ENCODE results near the gene C17orf107.
A peak's percentile ranks its signal among the peaks of the same experiment; 100 is the strongest.
"Not testable (repeated sequence)": the region's sequence is repeated elsewhere in the genome, so short reads cannot be mapped to it uniquely, and the experiment has no call there.

The C17orf107 gene

DNA sequence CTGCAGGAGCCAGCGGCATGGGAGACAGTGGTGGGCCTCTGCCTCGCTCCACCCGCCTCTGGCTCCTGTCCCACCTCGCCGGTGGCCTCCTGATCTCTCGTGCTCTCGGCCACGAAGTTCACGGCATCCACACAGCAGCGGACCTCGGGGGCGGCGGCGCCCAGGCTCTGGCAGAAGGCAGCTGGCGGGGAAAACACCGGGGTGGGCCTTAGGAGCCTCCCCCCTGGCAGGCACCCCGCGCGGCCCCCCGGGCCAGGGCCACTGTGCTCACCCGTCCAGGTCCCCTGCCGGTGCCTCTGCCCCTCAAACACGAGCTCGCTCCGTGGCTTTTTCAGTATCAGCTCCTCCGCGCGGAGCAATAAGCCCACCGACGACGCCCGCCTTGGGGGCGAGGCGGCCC is 409 bp upstream of the C17orf107 start:
- DNase-seq (ENCODE audit: extremely low read depth in 1 of 2, low read depth in 1 of 2), result no peak

DNA sequence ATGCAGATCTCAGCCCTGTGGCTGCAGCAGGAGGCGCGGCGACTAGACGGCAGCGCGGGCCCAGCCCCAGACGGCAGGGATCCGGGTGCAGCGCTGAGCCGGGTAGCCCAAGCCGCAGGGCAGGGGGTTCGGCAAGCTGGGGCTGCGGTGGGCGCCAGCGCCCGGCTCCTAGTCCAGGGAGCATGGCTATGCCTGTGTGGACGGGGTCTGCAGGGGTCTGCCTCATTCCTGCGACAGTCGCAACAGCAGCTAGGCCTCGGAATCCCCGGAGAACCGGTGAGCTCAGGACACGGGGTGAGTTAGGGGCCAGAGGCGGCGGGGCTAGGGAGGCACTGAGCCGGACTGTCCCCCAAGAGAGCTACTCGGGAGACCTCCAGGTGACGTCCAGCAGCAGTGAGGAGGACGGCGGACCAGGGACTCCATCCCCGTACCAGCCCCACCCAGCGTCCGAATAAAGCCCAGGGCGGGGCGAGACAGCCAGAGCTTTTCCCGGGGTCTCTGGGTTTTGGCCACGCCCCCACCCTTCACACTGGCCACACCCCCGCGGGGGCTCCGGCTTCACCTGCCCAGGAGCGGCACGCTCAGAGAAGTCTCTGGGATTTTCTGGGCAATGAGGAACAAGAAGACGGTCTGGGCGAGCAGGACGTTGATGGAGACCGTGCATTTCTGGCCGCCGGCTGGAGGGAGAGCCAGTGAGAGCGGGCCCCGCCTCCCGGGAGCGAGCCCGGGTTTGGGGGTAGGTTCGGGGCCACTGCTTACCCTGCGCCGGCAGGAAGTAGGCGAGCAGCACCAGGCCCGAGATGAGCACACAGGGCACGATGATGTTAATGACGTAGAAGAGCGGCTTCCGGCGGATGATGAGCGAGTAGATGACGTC is 1.1 kb downstream of the C17orf107 start:
- DNase-seq (ENCODE audit: extremely low read depth in 1 of 2, low read depth in 1 of 2), result no peak

DNA sequence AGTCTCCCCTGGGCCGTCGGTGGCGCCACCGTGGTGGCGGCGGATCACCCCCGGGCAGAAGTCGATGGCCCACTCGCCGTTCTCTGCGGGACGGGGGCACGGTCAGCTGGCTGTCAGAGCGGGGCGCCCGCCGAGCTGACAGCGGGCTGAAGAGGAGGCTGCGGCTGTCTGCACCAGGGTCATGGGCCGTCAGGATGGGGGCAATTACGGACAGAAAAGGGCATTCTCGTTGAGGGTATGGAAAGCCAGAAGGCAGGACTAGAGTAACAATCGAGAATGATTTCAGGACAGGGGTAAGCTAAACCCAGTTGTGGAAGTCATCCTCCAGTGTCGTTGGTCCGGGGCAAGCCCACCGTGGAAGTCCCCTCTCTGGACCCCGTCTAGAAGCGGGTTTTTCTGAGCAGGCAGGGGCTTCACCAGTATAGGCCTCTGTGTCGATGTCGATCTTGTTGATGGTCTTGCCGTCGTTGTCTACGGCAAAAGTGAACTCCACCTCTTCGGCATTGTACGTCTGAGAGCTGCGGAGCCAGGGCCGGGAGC is 1.8 kb downstream of the C17orf107 start:
- DNase-seq (ENCODE audit: extremely low read depth in 1 of 2, low read depth in 1 of 2), result no peak

DNA sequence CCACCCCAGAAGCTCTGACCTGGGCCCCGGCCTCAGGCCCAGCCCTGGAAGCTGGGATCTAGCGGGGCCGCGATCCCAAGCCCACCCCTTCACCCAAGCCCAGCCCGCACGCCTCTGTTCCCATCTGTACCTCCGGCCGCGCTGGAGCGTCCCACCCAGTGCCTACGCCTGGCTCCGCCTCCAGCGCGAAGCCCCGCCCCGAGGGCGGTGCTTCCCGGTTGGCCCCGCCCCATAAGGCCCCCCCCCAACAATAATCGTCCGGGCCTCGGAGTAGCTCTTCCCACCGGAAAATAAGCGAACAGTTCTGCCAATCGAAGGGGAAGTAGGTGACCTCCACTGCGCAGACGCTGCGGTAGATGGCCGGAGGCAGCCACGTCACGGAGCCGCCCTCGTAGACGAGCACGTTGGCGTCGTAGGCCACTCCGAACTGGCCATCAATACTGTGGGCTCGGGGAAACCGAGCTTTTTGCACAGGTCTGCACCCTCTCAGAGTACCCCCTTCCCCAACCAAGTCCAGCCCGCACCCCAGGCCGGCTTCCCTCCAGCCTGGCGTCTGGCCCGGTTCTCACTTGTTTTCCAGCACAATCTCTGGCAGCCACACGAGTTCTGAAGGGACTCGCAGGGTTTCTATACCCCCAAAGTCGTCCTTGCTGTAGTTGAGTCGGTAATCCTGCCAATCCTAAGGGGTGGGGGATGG is 2.5 kb downstream of the C17orf107 start:
- no peak for DNase-seq (ENCODE audit: extremely low read depth in 1 of 2, low read depth in 1 of 2)

DNA sequence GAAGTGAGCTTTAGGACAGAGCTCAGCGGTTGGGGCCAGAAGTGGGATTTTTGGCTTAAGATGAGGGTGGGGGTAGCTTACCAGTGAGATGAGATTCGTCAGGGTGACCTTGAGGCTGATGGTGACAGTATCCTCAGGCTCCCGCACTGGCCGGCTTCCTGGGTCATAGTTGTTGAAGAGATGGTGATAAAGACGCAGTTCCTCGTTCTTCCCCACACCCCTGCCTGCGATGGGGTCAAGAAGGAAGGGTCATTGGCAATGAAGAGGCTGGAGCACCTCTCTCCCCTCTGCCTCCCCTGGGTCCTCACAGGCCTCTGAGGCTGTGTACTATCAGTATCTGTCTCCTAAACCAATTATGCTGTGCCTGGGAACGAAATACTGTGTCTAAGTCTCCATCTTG is 3.2 kb downstream of the C17orf107 start:
- DNase-seq (ENCODE audit: extremely low read depth in 1 of 2, low read depth in 1 of 2), result no peak

DNA sequence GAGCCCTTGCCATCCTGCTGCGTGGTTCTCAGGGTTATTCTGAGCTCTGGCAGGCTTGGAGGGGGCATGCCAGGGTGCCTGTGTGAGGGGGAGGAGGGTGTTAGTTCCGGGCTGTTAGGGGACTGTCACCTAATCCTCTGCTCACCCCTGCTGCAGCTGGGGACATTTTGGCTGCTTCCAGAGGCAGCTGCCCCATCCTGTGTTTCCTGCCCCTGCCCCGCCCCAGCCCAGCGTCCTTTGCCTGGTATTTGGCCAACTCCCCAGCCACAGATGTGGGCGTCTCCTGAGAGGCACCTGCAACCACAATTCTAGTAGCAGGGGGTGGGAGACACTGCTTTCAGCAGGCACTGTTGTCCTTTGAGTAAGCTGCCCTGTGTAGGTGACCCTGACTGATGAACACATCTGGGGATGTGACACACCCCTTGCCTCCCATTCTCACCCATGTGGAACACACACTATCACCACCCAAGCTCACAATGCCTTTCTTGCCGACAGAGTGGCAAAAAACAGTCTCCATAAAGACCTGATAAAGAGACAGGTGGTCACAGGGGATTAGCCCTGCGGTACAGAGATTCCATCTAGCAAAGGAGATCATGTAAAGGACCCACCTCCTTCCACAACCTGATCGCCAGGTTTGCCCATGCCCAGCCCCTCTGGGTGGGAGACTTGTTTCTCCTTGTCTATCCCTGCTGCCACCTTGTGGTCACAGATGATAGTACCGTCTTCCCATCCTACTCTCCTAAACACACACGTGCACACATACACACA is 3.9 kb downstream of the C17orf107 start, which contains the start of gene CHRNE:
TSS of gene CHRNE (minus strand) at position 48 of the 768 bp plus-strand sequence. CDS start at position 13, 35 bp downstream.
- peak in 1 of 2 donors; percentile 72 for DNase-seq (ENCODE audit: extremely low read depth in 1 of 2, low read depth in 1 of 2)

DNA sequence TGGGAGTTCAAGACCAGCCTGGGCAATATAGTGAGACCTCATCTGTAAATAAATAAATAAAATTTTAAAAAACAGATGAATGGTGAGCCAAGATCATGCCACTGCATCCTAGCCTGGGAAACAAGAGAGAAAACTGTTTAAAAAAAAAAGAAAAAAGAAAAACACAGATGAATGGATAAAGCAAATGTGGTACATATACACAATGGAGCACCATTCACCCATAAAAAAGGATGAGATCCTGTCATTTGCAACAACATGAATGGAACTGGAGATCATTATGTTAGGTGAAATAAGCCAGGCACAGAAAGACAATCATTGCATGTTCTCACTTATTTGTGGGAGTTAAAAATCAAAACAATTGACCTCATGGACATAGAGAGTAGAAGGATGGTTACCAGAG is 7.3 kb downstream of the C17orf107 start:
- not testable (repeated sequence) for DNase-seq (ENCODE audit: extremely low read depth in 1 of 2, low read depth in 1 of 2)

DNA sequence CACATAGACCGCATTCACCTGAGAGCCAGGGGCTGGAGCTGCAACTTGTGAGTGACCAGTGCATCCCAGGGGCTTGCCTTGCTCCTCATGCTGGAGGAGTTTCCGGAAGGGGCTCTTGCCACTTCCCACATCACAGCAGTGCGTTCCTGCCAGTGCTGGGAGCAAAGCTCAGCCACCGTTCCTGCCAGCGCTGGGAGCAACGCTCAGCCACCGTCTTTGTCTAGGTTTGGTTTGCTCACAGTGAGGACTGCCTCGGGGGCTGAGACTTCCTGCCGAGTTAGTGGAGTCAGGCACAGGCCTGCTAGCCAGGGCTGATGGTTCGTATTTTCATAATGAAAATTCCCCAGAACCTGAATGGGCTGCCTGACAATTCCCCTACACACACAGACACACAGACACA is 9.0 kb downstream of the C17orf107 start:
- DNase-seq (ENCODE audit: extremely low read depth in 1 of 2, low read depth in 1 of 2), result no peak

DNA sequence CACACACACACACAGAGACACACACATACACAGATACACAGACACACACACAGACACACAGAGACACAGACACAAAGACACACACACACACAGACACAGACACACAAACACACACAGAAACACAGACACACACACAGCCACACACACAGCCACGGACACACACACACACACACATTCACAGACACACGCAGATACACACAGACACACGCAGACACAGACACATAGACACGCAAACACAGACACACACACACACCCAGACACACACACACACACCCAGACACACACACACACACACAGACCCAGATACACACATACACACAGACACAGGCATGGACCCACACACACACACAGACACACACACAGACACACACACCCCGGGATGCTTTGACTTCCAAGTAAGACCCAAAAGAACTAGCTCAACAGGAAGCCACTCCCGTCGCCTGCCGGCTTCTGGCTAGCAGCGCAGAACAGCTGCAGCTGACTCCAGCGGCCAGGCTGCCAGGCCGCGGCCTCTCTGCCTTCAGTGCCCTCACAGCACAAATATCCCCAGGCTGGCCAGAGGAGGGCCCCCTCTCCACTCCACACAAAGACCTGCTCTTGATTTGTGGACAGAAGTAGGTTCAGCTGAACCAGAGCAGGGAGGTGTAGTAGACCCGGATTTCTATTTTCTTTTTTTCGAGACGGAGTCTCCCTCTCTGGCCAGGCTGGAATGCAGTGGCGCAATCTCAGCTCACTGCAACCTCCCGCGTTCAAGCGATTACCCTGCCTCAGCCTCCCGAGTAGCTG is 9.6 kb downstream of the C17orf107 start:
- DNase-seq (ENCODE audit: extremely low read depth in 1 of 2, low read depth in 1 of 2), result peak; percentile 46 to 70

DNA sequence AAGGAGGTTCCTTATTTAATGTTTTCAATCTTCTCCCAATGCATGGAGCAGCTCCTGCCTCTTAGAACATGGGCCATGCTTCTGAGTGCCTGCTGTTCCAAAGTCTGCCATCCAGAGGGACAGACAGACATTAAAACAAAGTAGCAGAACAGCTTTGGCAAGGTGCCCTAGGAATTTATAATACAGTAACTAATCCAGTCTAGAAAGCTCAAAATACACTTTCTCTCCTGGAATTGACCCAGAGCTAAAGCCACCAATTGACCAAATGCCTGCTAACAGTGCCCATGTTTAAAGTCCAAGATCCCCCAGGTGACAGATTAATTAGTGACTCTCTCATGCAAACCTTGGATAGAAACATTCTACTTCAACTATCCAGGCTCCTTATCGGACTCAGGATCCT is 14.7 kb downstream of the C17orf107 start:
- DNase-seq (ENCODE audit: extremely low read depth in 1 of 2, low read depth in 1 of 2), result no peak

DNA sequence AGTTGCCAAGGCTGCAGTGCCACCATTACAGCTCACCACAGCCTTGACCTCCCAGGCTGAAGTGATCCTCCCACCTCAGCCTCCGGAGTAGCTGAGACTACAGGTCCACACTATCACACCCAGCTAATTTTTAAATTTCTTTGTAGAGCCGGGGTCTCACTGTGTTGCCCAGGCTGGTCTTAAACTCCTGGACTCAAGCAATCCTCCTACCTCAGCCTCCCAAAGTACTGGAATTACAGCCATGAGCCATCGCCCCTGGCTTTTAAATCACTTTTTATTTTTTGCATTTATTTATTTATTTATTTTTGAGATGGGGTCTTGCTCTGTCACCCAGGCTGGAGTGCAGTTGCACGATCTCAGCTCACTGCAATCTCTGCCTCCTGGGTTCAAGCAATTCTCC is 15.2 kb downstream of the C17orf107 start:
- DNase-seq (ENCODE audit: extremely low read depth in 1 of 2, low read depth in 1 of 2), result not testable (repeated sequence)

DNA sequence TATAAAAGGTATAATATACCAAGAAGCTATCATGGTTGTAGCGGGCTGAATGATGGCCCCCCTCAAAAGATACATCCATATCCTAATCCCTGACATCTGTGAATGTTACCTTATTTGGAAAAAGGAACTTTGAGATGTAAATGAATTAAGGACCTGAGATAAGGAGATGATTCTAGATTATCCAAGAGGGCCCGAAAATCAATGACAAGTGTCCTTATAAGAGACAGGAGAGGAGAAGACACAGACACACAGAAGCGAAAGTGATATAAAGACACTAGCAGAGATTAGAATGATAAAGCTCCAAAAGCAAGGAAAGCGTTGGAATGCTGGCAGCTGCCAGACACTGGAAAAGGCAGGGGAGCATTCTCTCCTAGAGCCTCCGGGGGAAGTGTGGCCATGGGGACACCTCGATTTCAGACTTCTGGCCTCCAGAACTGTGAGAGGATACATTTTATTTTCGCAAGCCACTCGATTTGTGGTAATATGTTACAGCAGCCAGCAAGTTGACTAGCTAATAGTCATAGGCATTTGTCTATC is 20.2 kb downstream of the C17orf107 start:
- no peak for DNase-seq (ENCODE audit: extremely low read depth in 1 of 2, low read depth in 1 of 2)

DNA sequence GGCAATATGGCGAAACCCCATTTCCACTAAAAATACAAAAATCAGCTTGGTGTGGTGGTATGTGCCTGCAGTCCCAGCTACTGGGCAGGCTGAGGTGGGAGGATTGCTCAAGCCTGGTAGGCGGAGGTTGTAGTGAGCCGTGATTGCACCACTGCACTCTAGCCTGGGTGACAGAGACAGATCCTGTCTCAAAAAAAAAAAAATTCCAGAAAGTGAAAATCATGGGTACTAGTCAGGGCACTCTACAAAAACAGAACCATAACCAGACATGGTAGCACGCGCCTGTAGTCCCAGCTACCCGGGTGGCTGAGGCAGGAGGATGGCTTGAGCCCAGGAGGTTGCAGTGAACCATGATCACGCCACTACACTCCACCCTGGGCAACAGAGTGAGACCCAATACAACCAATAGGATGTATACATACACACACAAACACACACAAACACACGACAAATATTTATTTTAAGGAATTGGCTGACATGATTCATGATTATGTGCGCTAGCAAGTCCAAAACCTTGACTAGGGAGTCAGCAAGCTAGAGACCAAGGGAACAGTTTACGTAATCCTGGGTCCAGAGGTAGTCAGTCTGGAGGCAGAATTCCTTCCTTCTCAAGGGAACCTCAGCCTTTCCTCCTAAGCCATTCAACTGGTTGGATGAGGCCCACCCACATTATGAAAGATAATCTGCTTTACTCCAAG is 21.2 kb downstream of the C17orf107 start:
- no peak for DNase-seq (ENCODE audit: extremely low read depth in 1 of 2, low read depth in 1 of 2)

DNA sequence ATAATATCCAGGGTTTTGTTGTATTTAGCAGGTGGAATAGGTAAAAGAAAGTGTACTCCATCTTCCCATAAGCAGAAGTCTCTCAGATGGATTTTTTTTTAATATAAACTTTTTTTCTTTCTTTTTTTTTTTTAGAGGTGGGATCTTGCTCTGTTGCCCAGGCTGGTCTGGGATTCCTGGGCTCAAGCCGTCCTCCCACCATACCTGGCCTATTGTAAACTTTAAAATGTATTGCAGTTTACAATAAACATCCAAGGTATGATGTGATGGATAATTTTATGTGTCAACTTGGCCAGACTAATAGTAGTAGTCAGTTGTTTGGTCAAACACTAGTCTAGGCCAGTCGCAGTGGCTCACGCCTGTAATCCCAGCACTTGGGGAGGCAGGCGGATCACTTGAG is 22.0 kb downstream of the C17orf107 start:
- DNase-seq (ENCODE audit: extremely low read depth in 1 of 2, low read depth in 1 of 2), result no peak

DNA sequence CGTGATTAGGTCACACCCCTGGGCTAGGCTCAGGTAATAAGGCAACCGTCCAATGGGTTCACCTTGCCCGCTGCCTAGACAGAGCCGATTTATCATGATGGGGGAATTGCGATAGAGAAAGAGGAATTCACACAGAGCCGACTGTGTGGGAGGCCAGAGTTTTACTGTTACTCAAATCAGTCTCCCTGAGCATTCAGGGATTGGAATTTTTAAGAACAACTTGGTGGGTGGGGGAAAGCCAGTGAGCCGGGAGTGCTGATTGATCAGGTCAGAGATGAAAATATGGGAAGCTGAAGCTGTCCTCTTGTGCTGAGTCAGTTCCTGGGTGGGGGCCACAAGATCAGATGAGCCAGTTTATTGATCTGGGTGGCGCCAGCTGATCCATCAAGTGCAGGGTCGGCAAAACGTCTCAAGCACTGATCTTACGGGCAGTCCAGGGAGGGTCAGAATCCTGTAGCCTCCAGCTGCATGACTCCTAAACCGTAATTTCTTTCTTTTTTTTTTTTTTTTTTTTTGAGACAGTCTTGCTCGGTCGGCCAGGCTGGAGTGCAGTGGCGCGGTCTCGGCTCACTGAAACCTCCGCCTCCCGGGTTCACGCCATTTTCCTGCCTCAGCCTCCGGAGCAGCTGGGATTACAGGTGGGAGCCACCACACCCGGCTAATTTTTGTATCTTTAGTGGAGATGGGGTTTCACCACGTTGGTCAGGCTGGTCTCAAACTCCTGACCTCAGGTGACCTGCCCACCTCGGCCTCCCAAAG is 27.4 kb downstream of the C17orf107 start:
- not testable (repeated sequence) for DNase-seq (ENCODE audit: extremely low read depth in 1 of 2, low read depth in 1 of 2)

DNA sequence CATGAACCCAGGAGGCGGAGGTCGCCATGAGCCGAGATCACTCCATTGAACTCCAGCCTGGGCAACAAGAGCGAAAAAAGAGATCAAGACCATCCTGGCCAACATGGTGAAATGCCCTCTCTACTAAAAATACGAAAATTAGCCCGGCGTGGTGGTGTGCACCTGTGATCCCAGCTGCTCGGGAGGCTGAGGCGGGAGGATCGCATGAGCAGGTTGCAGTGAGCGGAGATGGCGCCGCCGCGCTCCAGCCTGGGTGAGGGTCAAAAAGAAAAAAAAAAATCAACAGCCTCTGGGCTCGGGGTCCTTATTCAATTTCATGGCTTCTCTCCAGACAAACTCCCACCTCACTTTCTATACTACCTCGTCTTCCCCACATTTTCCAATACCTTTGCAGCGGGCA is 29.5 kb downstream of the C17orf107 start:
- no peak for DNase-seq (ENCODE audit: extremely low read depth in 1 of 2, low read depth in 1 of 2)

DNA sequence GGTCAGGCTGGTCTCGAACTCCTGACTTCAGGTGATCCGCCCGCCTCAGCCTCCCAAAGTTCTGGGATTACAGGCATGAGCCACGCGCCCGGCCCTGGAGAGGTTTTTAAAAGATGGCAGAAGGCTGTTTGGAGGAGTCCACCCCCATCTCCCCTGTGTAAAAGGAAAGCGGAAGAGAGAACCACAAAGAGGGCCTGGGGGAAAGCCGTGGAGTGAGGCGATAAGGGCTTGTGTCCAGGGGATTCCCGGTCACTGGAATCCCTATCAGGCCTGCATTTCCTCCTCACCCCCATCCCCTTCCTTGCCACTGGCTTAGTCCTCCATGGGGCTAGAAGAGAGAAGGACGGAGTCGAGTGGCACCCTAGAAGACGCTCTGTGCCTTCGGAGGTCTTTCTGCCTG is 32.6 kb downstream of the C17orf107 start, which contains the start of gene GP1BA:
TSS of gene GP1BA (plus strand) at position 315 of the 400 bp plus-strand sequence. CDS start 328 bp downstream, outside the sequence.
- DNase-seq (ENCODE audit: extremely low read depth in 1 of 2, low read depth in 1 of 2), result no peak

DNA sequence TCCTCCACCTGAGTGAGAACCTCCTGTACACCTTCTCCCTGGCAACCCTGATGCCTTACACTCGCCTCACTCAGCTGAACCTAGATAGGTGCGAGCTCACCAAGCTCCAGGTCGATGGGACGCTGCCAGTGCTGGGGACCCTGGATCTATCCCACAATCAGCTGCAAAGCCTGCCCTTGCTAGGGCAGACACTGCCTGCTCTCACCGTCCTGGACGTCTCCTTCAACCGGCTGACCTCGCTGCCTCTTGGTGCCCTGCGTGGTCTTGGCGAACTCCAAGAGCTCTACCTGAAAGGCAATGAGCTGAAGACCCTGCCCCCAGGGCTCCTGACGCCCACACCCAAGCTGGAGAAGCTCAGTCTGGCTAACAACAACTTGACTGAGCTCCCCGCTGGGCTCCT is 33.4 kb downstream of the C17orf107 start:
- DNase-seq (ENCODE audit: extremely low read depth in 1 of 2, low read depth in 1 of 2), result no peak

DNA sequence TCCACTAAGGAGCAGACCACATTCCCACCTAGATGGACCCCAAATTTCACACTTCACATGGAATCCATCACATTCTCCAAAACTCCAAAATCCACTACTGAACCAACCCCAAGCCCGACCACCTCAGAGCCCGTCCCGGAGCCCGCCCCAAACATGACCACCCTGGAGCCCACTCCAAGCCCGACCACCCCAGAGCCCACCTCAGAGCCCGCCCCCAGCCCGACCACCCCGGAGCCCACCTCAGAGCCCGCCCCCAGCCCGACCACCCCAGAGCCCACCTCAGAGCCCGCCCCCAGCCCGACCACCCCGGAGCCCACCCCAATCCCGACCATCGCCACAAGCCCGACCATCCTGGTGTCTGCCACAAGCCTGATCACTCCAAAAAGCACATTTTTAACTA is 34.3 kb downstream of the C17orf107 start:
- DNase-seq (ENCODE audit: extremely low read depth in 1 of 2, low read depth in 1 of 2), result no peak
